ENCODE data around the gene MAP7D1.
"Not testable (repeated sequence)": the region's sequence is repeated elsewhere in the genome, so short reads cannot be mapped to it uniquely, and the experiment has no call there.

The MAP7D1 gene

GRCh38 chr1:36156329-36157114 lies 562 bp downstream of the MAP7D1 start:
- DNase-seq (ENCODE audit: low read depth): no peak
- no peak for TF ChIP-seq CTCF (IDR thresholded peaks at IDR 0.05; ENCODE audit: control insufficient read depth, extremely low read depth, insufficient read depth)
- peak overlapping the region; percentile 91 for H3K4me3 ChIP-seq (ENCODE audit: low read depth, low read length)

GRCh38 chr1:36157115-36157903 lies 1.3 kb downstream of the MAP7D1 start:
- peak overlapping the region; percentile 91 for H3K4me3 ChIP-seq (ENCODE audit: low read depth, low read length)
- no peak for TF ChIP-seq CTCF (IDR thresholded peaks at IDR 0.05; ENCODE audit: control insufficient read depth, extremely low read depth, insufficient read depth)
- DNase-seq (ENCODE audit: low read depth): no peak

- TF ChIP-seq CTCF (IDR thresholded peaks at IDR 0.05; ENCODE audit: control insufficient read depth, extremely low read depth, insufficient read depth): no peak
- DNase-seq (ENCODE audit: low read depth): no peak
- peak overlapping the region; percentile 91 for H3K4me3 ChIP-seq (ENCODE audit: low read depth, low read length)
Observed at GRCh38 chr1:36157973-36158826, 2.2 kb downstream of the MAP7D1 start.

- not testable (repeated sequence) for H3K4me3 ChIP-seq (ENCODE audit: low read depth, low read length); DNase-seq (ENCODE audit: low read depth)
Observed at GRCh38 chr1:36158827-36159252, 2.9 kb downstream of the MAP7D1 start.

- no peak for TF ChIP-seq CTCF (IDR thresholded peaks at IDR 0.05; ENCODE audit: control insufficient read depth, extremely low read depth, insufficient read depth)
- DNase-seq (ENCODE audit: low read depth): no peak
- H3K4me3 ChIP-seq (ENCODE audit: low read depth, low read length): no peak overlapping the region
Observed at GRCh38 chr1:36159614-36160387, 3.8 kb downstream of the MAP7D1 start.

- no peak for TF ChIP-seq CTCF (IDR thresholded peaks at IDR 0.05; ENCODE audit: control insufficient read depth, extremely low read depth, insufficient read depth)
- peak overlapping the region; percentile 30; the same call in 1 of the 2 replicates for H3K4me3 ChIP-seq (ENCODE audit: low read depth, low read length)
- DNase-seq (ENCODE audit: low read depth): no peak
Observed at GRCh38 chr1:36160388-36160948, 4.5 kb downstream of the MAP7D1 start.

Measured in LNCaP clone FGC (cell line).